Ureter (tissue), 1 donor: ENCODE results near the gene PAX5. TPM values are rescaled to one million over a fixed set of nuclear protein-coding genes. Genes with fewer than 3 reads are reported as not detected.

Source experiments
- DNase-seq: peaks from one replicate; pipeline ENCODE4 v3.0.0-alpha.2; 2020; ENCODE audit warnings: low spot score
- total RNA-seq: library from RNA; stranded (reverse); gene quantifications from one replicate; pipeline ENCODE4 v1.2.4, GENCODE V29; 2023
- donor health status: DM: yes; HTN: yes; CAD: no.

PAX5 gene
- total RNA-seq, 1 donor from 2014 or later = not detected

- no peak for DNase-seq
Observed at GRCh38 chr9:36987891-36988290, 46.2 kb downstream of the PAX5 start.

GRCh38 chr9:36987409-36987808 lies 46.7 kb downstream of the PAX5 start:
- DNase-seq = no peak

GRCh38 chr9:36986468-36987408 lies 47.3 kb downstream of the PAX5 start:
- no peak for DNase-seq

GRCh38 chr9:36985769-36986467 lies 48.1 kb downstream of the PAX5 start:
- no peak for DNase-seq

GRCh38 chr9:36985061-36985768 lies 48.9 kb downstream of the PAX5 start:
- DNase-seq = no peak

- no peak for DNase-seq
Observed at GRCh38 chr9:36980148-36980974, 53.7 kb downstream of the PAX5 start.

GRCh38 chr9:36976371-36977030 lies 57.6 kb downstream of the PAX5 start:
- DNase-seq = no peak

- no peak for DNase-seq
Observed at GRCh38 chr9:36974731-36975130, 59.3 kb downstream of the PAX5 start.

- no peak for DNase-seq
Observed at GRCh38 chr9:36971935-36972488, 62.1 kb downstream of the PAX5 start.

GRCh38 chr9:36970007-36970888 lies 63.8 kb downstream of the PAX5 start:
- DNase-seq = no peak

GRCh38 chr9:36969216-36969771 lies 64.8 kb downstream of the PAX5 start:
- DNase-seq = no peak

GRCh38 chr9:36968574-36969215 lies 65.4 kb downstream of the PAX5 start:
- DNase-seq = no peak

- no peak for DNase-seq
Observed at GRCh38 chr9:36967997-36968396, 66.1 kb downstream of the PAX5 start.

GRCh38 chr9:36966371-36967097 lies 67.5 kb downstream of the PAX5 start:
- no peak for DNase-seq

GRCh38 chr9:36964791-36965190 lies 69.3 kb downstream of the PAX5 start:
- DNase-seq = no peak

GRCh38 chr9:36963346-36963745 lies 70.7 kb downstream of the PAX5 start:
- DNase-seq = no peak

GRCh38 chr9:36962691-36963090 lies 71.4 kb downstream of the PAX5 start:
- DNase-seq = no peak
